ENCODE results near the gene RFXANK.
A peak's percentile ranks its signal among the peaks of the same experiment; 100 is the strongest.

The RFXANK gene

GRCh38 chr19:19181488-19181998 lies 10.5 kb upstream of the RFXANK start:
- no peak for DNase-seq (ENCODE audit: insufficient read length, low spot score)
- TF ChIP-seq, protein P1, sequence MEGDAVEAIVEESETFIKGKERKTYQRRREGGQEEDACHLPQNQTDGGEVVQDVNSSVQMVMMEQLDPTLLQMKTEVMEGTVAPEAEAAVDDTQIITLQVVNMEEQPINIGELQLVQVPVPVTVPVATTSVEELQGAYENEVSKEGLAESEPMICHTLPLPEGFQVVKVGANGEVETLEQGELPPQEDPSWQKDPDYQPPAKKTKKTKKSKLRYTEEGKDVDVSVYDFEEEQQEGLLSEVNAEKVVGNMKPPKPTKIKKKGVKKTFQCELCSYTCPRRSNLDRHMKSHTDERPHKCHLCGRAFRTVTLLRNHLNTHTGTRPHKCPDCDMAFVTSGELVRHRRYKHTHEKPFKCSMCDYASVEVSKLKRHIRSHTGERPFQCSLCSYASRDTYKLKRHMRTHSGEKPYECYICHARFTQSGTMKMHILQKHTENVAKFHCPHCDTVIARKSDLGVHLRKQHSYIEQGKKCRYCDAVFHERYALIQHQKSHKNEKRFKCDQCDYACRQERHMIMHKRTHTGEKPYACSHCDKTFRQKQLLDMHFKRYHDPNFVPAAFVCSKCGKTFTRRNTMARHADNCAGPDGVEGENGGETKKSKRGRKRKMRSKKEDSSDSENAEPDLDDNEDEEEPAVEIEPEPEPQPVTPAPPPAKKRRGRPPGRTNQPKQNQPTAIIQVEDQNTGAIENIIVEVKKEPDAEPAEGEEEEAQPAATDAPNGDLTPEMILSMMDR (IDR thresholded peaks at IDR 0.05; ENCODE audit: insufficient read depth, missing control alignments): no peak
- no peak for FAIRE-seq

DNA sequence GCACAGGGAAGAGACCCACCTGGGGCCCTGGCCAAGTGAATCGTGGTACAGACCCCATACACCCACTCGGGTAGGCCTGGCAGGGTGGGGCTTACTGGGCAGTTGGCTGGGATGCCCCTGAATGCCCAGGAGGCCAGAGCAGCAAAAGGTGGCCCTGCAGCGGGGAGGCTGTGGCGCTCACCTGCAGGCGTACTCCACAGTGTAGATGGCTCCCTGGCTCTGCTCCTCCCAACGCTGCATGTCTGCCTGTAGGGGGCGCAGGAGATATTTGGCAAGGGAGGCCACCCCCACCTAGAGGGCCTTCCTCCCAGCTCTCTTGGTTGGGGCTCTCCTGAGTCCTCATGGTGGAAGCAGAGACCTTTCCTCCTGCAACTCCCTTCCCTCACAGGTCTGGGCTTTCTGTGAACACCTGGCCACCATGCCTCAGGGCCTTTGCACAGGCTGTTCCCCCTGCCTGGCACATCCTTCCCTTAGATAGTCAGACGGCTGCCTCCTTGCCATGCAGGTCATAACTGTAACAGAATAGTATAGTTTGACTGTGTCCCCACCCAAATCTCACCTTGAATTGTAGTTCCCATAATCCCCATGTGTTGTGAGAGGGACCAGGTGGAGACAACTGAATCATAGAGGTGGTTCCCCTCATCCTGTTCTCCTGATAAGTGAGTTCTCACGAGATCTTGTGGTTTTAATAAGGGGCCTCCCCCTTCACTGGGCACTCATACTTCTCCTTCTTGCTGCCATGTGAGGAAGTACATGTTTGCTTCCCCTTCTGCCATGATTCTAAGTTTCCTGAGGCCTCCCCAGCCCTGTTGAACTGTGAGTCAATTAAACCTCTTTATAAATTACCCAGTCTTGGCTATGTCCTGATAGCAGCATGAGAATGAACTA lies 6.0 kb upstream of the RFXANK start:
- FAIRE-seq (no peak), DNase-seq (ENCODE audit: insufficient read length, low spot score) (no peak)
- TF ChIP-seq, protein P1 (IDR thresholded peaks at IDR 0.05; ENCODE audit: insufficient read depth, missing control alignments): peak; percentile 65

GRCh38 chr19:19186742-19187141 lies 5.3 kb upstream of the RFXANK start:
- TF ChIP-seq, protein P1 (IDR thresholded peaks at IDR 0.05; ENCODE audit: insufficient read depth, missing control alignments): no peak
- DNase-seq (ENCODE audit: insufficient read length, low spot score) (no peak), FAIRE-seq (no peak)

DNA sequence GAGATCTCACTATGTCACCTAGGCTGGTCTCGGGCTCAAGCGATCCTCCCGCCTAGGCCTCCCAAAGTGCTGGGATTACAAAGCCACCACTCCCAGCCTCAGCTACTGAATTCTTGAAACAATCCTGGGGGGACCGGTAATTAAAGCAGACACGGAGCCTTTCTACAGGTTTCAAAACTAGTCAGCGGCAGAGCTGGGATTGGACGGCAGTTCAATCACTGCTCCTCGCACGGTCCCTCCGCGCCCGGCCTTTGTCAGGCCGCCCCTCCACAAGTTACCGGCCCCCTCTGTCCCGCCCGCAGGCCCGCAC lies 335 bp upstream of the RFXANK start:
- DNase-seq (ENCODE audit: insufficient read length, low spot score): no peak
- TF ChIP-seq, protein P1 (IDR thresholded peaks at IDR 0.05; ENCODE audit: insufficient read depth, missing control alignments): no peak
- no peak for FAIRE-seq

- FAIRE-seq (no peak), DNase-seq (ENCODE audit: insufficient read length, low spot score) (no peak)
- TF ChIP-seq, protein P1 (IDR thresholded peaks at IDR 0.05; ENCODE audit: insufficient read depth, missing control alignments): no peak
Observed at GRCh38 chr19:19192910-19193423, 909 bp downstream of the RFXANK start.

- FAIRE-seq (no peak), DNase-seq (ENCODE audit: insufficient read length, low spot score) (no peak)
- TF ChIP-seq, protein P1 (IDR thresholded peaks at IDR 0.05; ENCODE audit: insufficient read depth, missing control alignments): no peak
Observed at GRCh38 chr19:19193926-19194325, 1.9 kb downstream of the RFXANK start.
